ENCODE measurements around the gene ARHGAP1. TPM values are rescaled to one million over a fixed set of nuclear protein-coding genes. Genes with fewer than 3 reads are reported as not detected.

ARHGAP1 gene
- total and polyA plus RNA-seq, 2 of the 13 experiments (the other 11 are each of a cell fraction or from before 2014, with no cell fraction given): 18.6 to 30.3 TPM

GRCh38 chr11:46696212-46696558 is 4.2 kb downstream of the ARHGAP1 start:
- no peak overlapping the region for H2AFZ ChIP-seq (ENCODE audit: low read length)
- ATAC-seq (no peak), FAIRE-seq (no peak), DNase-seq (ENCODE audit: low spot score) (no peak)
- ChIA-PET POLR2A (interaction anchor here (1.0 to 3.6 kb wide), 4 partner anchors 9 to 47 kb away, joined by 3 to 29 read pairs (median 6); partner anchors contain the start of gene F2), CTCF (ENCODE audit: low intra/inter-chr PET ratio, low total read pairs) (no interaction called here)
- WGBS (ENCODE audit: low lambda C conversion rate): 92% methylated on average over 11 of the region's 11 CpGs
- no TSS peak for BruUV-seq (replicated peaks)
- peaks cover 22% of the 10 kb centered on the region for H3K79me2 ChIP-seq (ENCODE audit: insufficient read depth, low read length)
- in situ Hi-C loops (cut with HindIII; ENCODE audit: extremely low pct_ligation_motif_present, low pct_unique_long_range_greater_than_20kb) (no loop called here), intact Hi-C loops (cut with micrococcal nuclease; ENCODE audit: unreplicated experiment) (no loop called here)
- peaks cover 4 to 13% of the 10 kb centered on the region in 2 experiments; a peak in 4 of 5 replicates for H3K36me3 ChIP-seq (replicated peaks in 1 of 2; ENCODE audit: control insufficient read depth in 1 of 2, insufficient read depth in 2 of 2, low read length in 2 of 2)
- no peaks in the 10 kb centered on the region; a peak in 1 of 5 replicates for H3K27me3 ChIP-seq (ENCODE audit: control insufficient read depth in 1 of 2, insufficient read depth in 2 of 2, low read length in 2 of 2)
- no peaks in the 10 kb centered on the region for H3K9me3 ChIP-seq (ENCODE audit: low read length)
- H4K20me1 ChIP-seq (ENCODE audit: insufficient read depth, low read length): no peaks in the 10 kb centered on the region
- H3K9ac ChIP-seq (ENCODE audit: insufficient read depth, low read depth, low read length): no peak overlapping the region
- peak overlapping the region; percentile 60 for H3K27ac ChIP-seq (ENCODE audit: extremely low read length, insufficient read depth, low read length)
- H3K4me1 ChIP-seq (ENCODE audit: insufficient read depth, low read length): peaks cover 75% of the 10 kb centered on the region
- no peak overlapping the region for H3K4me3 ChIP-seq (replicated peaks in 1 of 3; ENCODE audit: insufficient read depth in 1 of 3, low read depth in 2 of 3, low read length in 3 of 3)
- no peak overlapping the region for H3K4me2 ChIP-seq (ENCODE audit: low read depth, low read length)
- TF ChIP-seq HDAC1 (CRISPR knock-in tag; IDR thresholded peaks at IDR 0.05) (no peak), RBM22 (optimal IDR thresholded peaks at IDR 0.05; ENCODE audit: low read length) (peak; percentile 24), NCOA5 (CRISPR knock-in tag; IDR thresholded peaks at IDR 0.05) (no peak), NR2F2 (IDR thresholded peaks at IDR 0.05; ENCODE audit: borderline replicate concordance, low read depth) (no peak), MYC (CRISPR knock-in tag; IDR thresholded peaks at IDR 0.05; ENCODE audit: borderline replicate concordance) (0 out of 2 replicates have a peak, but pooled peaks have one; percentile 6), HOMEZ (CRISPR knock-in tag; IDR thresholded peaks at IDR 0.05; ENCODE audit: low read depth) (no peak), MXI1 (IDR thresholded peaks at IDR 0.05; ENCODE audit: borderline replicate concordance, low read depth, low read length) (no peak), ZNF574 (CRISPR knock-in tag; IDR thresholded peaks at IDR 0.05) (no peak), ZNF564 (CRISPR knock-in tag; IDR thresholded peaks at IDR 0.05) (no peak), ZBTB8A (CRISPR knock-in tag; IDR thresholded peaks at IDR 0.05; ENCODE audit: borderline replicate concordance, low read depth) (no peak), ZNF343 (CRISPR knock-in tag; IDR thresholded peaks at IDR 0.05) (no peak), ZNF747 (CRISPR knock-in tag; IDR thresholded peaks at IDR 0.05; ENCODE audit: borderline replicate concordance) (no peak), NR2F6 (IDR thresholded peaks at IDR 0.05) (no peak), NR2F6 (CRISPR knock-in tag; IDR thresholded peaks at IDR 0.05) (0 out of 2 replicates have a peak, but pooled peaks have one; percentile 23), RCOR2 (CRISPR knock-in tag; IDR thresholded peaks at IDR 0.05) (no peak), DMAP1 (CRISPR knock-in tag; IDR thresholded peaks at IDR 0.05) (0 out of 2 replicates have a peak, but pooled peaks have one; percentile 9), RBFOX2 (IDR thresholded peaks at IDR 0.05; ENCODE audit: low read depth, low read length) (0 out of 2 replicates have a peak, but pooled peaks have one; percentile 52), NPAS2 (CRISPR knock-in tag; IDR thresholded peaks at IDR 0.05; ENCODE audit: borderline replicate concordance) (no peak), SP4 (CRISPR knock-in tag; IDR thresholded peaks at IDR 0.05) (no peak), PREB (CRISPR knock-in tag; IDR thresholded peaks at IDR 0.05) (no peak), AGO2 (optimal IDR thresholded peaks at IDR 0.05; ENCODE audit: low read depth, low read length) (peak; percentile 62), REL (CRISPR knock-in tag; conservative IDR thresholded peaks at IDR 0.05) (no peak), EEA1 (CRISPR knock-in tag; IDR thresholded peaks at IDR 0.05; ENCODE audit: borderline replicate concordance) (no peak)

Measured in HepG2 (cell line).